IMR-90 (cell line): Measurements from ENCODE around the gene FOSL1. TPM values are rescaled to one million over a fixed set of nuclear protein-coding genes. Genes with fewer than 3 reads are reported as not detected.

Experiments used
- ATAC-seq: fragments of 200-7000 bp; cut with Tn5 transposase; 2 replicates; pipeline ENCODE4 v1.9.1; 2020; ENCODE audit warnings: low read depth, mild to moderate bottlenecking, moderate library complexity
- BruUV-seq: library from RNA; stranded (reverse); fragments of 400-500 nt; replicated peaks from 2 replicates; lab custom pipeline; 2021; lab: Mats Ljungman, UMichigan
- CTCF ChIA-PET: fragments of 300-600 bp; formaldehyde crosslinking; extraction: SDS; loops from one replicate; lab custom pipeline; 2021; ENCODE audit warnings: antibody characterized with exemption; lab: Yijun Ruan, JAX
- POLR2A ChIA-PET: fragments of 300-600 bp; sonication (Branson Sonifier 250); formaldehyde crosslinking; loops from one replicate; lab custom pipeline; 2022; ENCODE audit warnings: antibody characterized with exemption; ENCODE audit not compliant: unreplicated experiment; lab: Charles Lee
- DNase-seq: peaks from one replicate; pipeline ENCODE4 v3.0.0; 2013
- H2AFZ ChIP-seq: replicated peaks from 2 replicates; pipeline ENCODE3; 2013; ENCODE audit warnings: low read length, mild to moderate bottlenecking; ENCODE audit not compliant: poor library complexity
- H2AK5ac ChIP-seq: 2 replicates; pipeline ENCODE4 v1.6.1; 2013; ENCODE audit warnings: low read depth, low read length, inconsistent platforms
- H2AK9ac ChIP-seq: replicated peaks from 2 replicates; pipeline ENCODE3; 2013; ENCODE audit warnings: mild to moderate bottlenecking, low read depth, low read length, moderate library complexity; ENCODE audit not compliant: poor library complexity
- H2BK120ac ChIP-seq: 2 replicates; pipeline ENCODE4 v1.6.1; 2013; ENCODE audit warnings: low read depth, low read length, inconsistent platforms
- H2BK15ac ChIP-seq: 3 replicates; pipeline ENCODE4 v1.6.1; 2013; ENCODE audit warnings: low read depth, low read length, inconsistent platforms
- H2BK20ac ChIP-seq: 2 replicates; pipeline ENCODE4 v1.6.1; 2013; ENCODE audit warnings: low read depth, mild to moderate bottlenecking, inconsistent platforms, low read length, moderate library complexity
- H2BK5ac ChIP-seq: 2 replicates; pipeline ENCODE4 v1.6.1; 2013; ENCODE audit warnings: mild to moderate bottlenecking, low read depth, low read length, inconsistent platforms; ENCODE audit not compliant: poor library complexity, severe bottlenecking
- H3K14ac ChIP-seq: replicated peaks from 2 replicates; pipeline ENCODE4 v1.6.1; 2013; ENCODE audit warnings: low read depth, low read length, inconsistent platforms
- H3K18ac ChIP-seq: 2 replicates; pipeline ENCODE4 v1.6.1; 2013; ENCODE audit warnings: low read depth, low read length, control low read depth
- H3K23ac ChIP-seq: 2 replicates; pipeline ENCODE4 v1.6.1; 2013; ENCODE audit warnings: low read depth, low read length, inconsistent platforms
- H3K27ac ChIP-seq: 2 replicates; pipeline ENCODE4 v1.5.1; 2013; ENCODE audit warnings: mild to moderate bottlenecking, control low read depth, low read length; ENCODE audit not compliant: insufficient read depth
- H3K27me3 ChIP-seq: 2 replicates; pipeline ENCODE4 v1.6.1; 2013; ENCODE audit warnings: low read length; ENCODE audit not compliant: control insufficient read depth, insufficient read depth
- H3K36me3 ChIP-seq: 2 replicates; pipeline ENCODE4 v1.6.1; 2013; ENCODE audit warnings: low read length, mixed read lengths; ENCODE audit not compliant: control insufficient read depth, insufficient read depth
- H3K4ac ChIP-seq: 2 replicates; pipeline ENCODE4 v1.6.1; 2013; ENCODE audit warnings: low read depth, low read length, inconsistent platforms
- H3K4me1 ChIP-seq: 2 replicates; pipeline ENCODE4 v1.6.1; 2013; ENCODE audit warnings: low read length, mixed read lengths; ENCODE audit not compliant: control insufficient read depth, insufficient read depth
- H3K4me2 ChIP-seq: 2 replicates; pipeline ENCODE4 v1.6.1; 2013; ENCODE audit warnings: low read depth, mild to moderate bottlenecking, control low read depth, low read length, moderate library complexity
- H3K4me3 ChIP-seq: 2 replicates; pipeline ENCODE4 v1.5.1; 2013; ENCODE audit warnings: low read depth, mild to moderate bottlenecking, control low read depth, low read length, moderate library complexity; ENCODE audit not compliant: insufficient read depth
- H3K56ac ChIP-seq: 2 replicates; pipeline ENCODE4 v1.6.1; 2013; ENCODE audit warnings: low read length, inconsistent platforms; ENCODE audit not compliant: insufficient read depth; ENCODE audit errors: extremely low read depth
- H3K79me1 ChIP-seq, 2 experiments: 2 replicates each; pipeline ENCODE4 v1.6.1; 2013; ENCODE audit warnings: low read length in 2 of 2, inconsistent platforms in 1 of 2, low read depth in 1 of 2
- H3K9ac ChIP-seq: 2 replicates; pipeline ENCODE4 v1.6.1; 2013; ENCODE audit warnings: low read depth, low read length, control low read depth
- H3K9me1 ChIP-seq: 2 replicates; pipeline ENCODE4 v1.6.1; 2013; ENCODE audit warnings: low read length, inconsistent platforms; ENCODE audit not compliant: insufficient read depth
- H3K9me3 ChIP-seq: 2 replicates; pipeline ENCODE4 v1.6.1; 2013; ENCODE audit warnings: low read length; ENCODE audit not compliant: control insufficient read depth, insufficient read depth
- H4K20me1 ChIP-seq: 2 replicates; pipeline ENCODE4 v1.6.1; 2013; ENCODE audit warnings: low read length, inconsistent platforms; ENCODE audit not compliant: insufficient read depth
- H4K5ac ChIP-seq: 2 replicates; pipeline ENCODE4 v1.6.1; 2013; ENCODE audit warnings: mild to moderate bottlenecking, low read depth, low read length, control low read depth
- H4K8ac ChIP-seq, 2 experiments: 2 replicates each; pipeline ENCODE4 v1.6.1; 2013; ENCODE audit warnings: low read depth in 2 of 2, low read length in 2 of 2, control low read depth in 1 of 2, inconsistent platforms in 1 of 2
- H4K91ac ChIP-seq: 2 replicates; pipeline ENCODE4 v1.6.1; 2013; ENCODE audit warnings: low read depth, low read length, inconsistent platforms; ENCODE audit not compliant: insufficient read depth
- BHLHE40 ChIP-seq: fragments of 150-350 bp; IDR thresholded peaks from 2 replicates; pipeline ENCODE4 v1.6.1; 2016; ENCODE audit warnings: mild to moderate bottlenecking, low read depth, low read length
- FOS ChIP-seq: fragments of 150-350 bp; IDR thresholded peaks from 2 replicates; pipeline ENCODE4 v1.6.1; 2016; ENCODE audit warnings: low read depth, low read length
- MAFK ChIP-seq: IDR thresholded peaks from 2 replicates; pipeline ENCODE4 v1.6.1; 2012; ENCODE audit warnings: low read depth, low read length, improper control_type of control experiment
- MAZ ChIP-seq: IDR thresholded peaks from 2 replicates; pipeline ENCODE4 v1.6.1; 2012; ENCODE audit warnings: low read depth, mild to moderate bottlenecking, low read length, improper control_type of control experiment, moderate library complexity, borderline replicate concordance
- MXI1 ChIP-seq: IDR thresholded peaks from 2 replicates; pipeline ENCODE4 v1.6.1; 2012; ENCODE audit warnings: low read depth, mild to moderate bottlenecking, low read length, moderate library complexity, borderline replicate concordance
- NFE2L2 ChIP-seq: fragments of 150-350 bp; IDR thresholded peaks from 2 replicates; pipeline ENCODE4 v1.6.1; 2016; ENCODE audit warnings: low read depth, mild to moderate bottlenecking, low read length
- POLR2A ChIP-seq: IDR thresholded peaks from 2 replicates; pipeline ENCODE4 v1.6.1; 2012; ENCODE audit warnings: mild to moderate bottlenecking, low read depth, low read length
- RAD21 ChIP-seq: IDR thresholded peaks from 2 replicates; pipeline ENCODE4 v1.6.1; 2012; ENCODE audit warnings: low read length, improper control_type of control experiment
- RCOR1 ChIP-seq: IDR thresholded peaks from 2 replicates; pipeline ENCODE4 v1.6.1; 2012; ENCODE audit warnings: mild to moderate bottlenecking, low read length, improper control_type of control experiment; ENCODE audit not compliant: insufficient replicate concordance
- SMC3 ChIP-seq: fragments of 150-350 bp; IDR thresholded peaks from 2 replicates; pipeline ENCODE4 v1.6.1; 2016; ENCODE audit warnings: low read depth, mild to moderate bottlenecking, antibody characterized with exemption, low read length, moderate library complexity
- WGBS, 2 experiments: methylation state at CpG; one replicate each; pipeline versions ENCODE4 v1.1.5 to v1.1.7; 2013; ENCODE audit warnings: missing lambda C conversion rate in 2 of 2; ENCODE audit not compliant: insufficient read length in 1 of 2; ENCODE audit errors: extremely low coverage in 2 of 2; 5-methylcytosine and 5-hydroxymethylcytosine counted together
- dilution Hi-C: fragments of 300-500 bp; cut with HindIII; formaldehyde crosslinking; loops from one replicate; pipeline ENCODE4 v1.14.3; 2018; ENCODE audit warnings: low sequenced_read_pairs; ENCODE audit not compliant: unreplicated experiment
- in situ Hi-C: fragments of 300-500 bp; cut with MboI; formaldehyde crosslinking; loops from 3 replicates; pipeline ENCODE4 v1.14.3; 2019; ENCODE audit warnings: low sequenced_read_pairs, inconsistent platforms, mixed read lengths
- intact Hi-C: fragments of 100-400 bp; cut with micrococcal nuclease; formaldehyde crosslinking; loops from 2 replicates; pipeline ENCODE4 v1.10.0; 2022
- polyA plus RNA-seq, 3 experiments: library from polyadenylated mRNA; depleted of rRNA; stranded (reverse); fragments of >200 nt; gene quantifications; 2 replicates each; pipeline ENCODE4 v1.2.3, GENCODE V29; 2012; ENCODE audit warnings: low replicate concordance in 1 of 3
- total RNA-seq: library from RNA; depleted of rRNA; stranded (reverse); fragments of >200 nt; gene quantifications from 2 replicates; pipeline ENCODE4 v1.2.3, GENCODE V29; 2012
- TF ChIP-seq, protein P1 (sequence below): fragments of 150-350 bp; IDR thresholded peaks from 2 replicates; pipeline ENCODE4 v1.6.1; 2016; ENCODE audit warnings: low read depth, mild to moderate bottlenecking, low read length, moderate library complexity, borderline replicate concordance
- TF ChIP-seq, protein P2 (sequence below): conservative IDR thresholded peaks from 2 replicates; pipeline ENCODE4 v1.5.1; 2012; ENCODE audit warnings: mild to moderate bottlenecking, low read depth, low read length, improper control_type of control experiment

Gene FOSL1
- total and polyA plus RNA-seq, 2 of the 4 experiments (the other 2 are of a cell fraction), result 17.2 to 107 TPM

GRCh38 chr11:65870706-65871681 lies 29.2 kb downstream of the FOSL1 start:
- H4K91ac ChIP-seq, result peak overlapping the region; percentile 81; the same call in 1 of the 2 replicates
- peak overlapping the region; percentile 87 for H2AK5ac ChIP-seq
- H4K8ac ChIP-seq, result peak overlapping the region; percentile 73; a peak in 3 of 4 replicates
- H2AFZ ChIP-seq, result peak overlapping the region; percentile 76
- intact Hi-C loops, result no loop called here
- H2AK9ac ChIP-seq, result peak overlapping the region; percentile 99
- peak overlapping the region; percentile 96 for H3K4me2 ChIP-seq
- H3K23ac ChIP-seq, result peak overlapping the region; percentile 93
- TF ChIP-seq FOS (no peak), SMC3 (no peak), NFE2L2 (no peak), POLR2A (no peak; the same call in 1 of the 2 replicates), BHLHE40 (no peak), RCOR1 (no peak), MXI1 (no peak), RAD21 (no peak), MAZ (no peak), MAFK (no peak)
- TF ChIP-seq, protein P1, sequence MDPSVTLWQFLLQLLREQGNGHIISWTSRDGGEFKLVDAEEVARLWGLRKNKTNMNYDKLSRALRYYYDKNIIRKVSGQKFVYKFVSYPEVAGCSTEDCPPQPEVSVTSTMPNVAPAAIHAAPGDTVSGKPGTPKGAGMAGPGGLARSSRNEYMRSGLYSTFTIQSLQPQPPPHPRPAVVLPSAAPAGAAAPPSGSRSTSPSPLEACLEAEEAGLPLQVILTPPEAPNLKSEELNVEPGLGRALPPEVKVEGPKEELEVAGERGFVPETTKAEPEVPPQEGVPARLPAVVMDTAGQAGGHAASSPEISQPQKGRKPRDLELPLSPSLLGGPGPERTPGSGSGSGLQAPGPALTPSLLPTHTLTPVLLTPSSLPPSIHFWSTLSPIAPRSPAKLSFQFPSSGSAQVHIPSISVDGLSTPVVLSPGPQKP, result no peak
- TF ChIP-seq, protein P2, sequence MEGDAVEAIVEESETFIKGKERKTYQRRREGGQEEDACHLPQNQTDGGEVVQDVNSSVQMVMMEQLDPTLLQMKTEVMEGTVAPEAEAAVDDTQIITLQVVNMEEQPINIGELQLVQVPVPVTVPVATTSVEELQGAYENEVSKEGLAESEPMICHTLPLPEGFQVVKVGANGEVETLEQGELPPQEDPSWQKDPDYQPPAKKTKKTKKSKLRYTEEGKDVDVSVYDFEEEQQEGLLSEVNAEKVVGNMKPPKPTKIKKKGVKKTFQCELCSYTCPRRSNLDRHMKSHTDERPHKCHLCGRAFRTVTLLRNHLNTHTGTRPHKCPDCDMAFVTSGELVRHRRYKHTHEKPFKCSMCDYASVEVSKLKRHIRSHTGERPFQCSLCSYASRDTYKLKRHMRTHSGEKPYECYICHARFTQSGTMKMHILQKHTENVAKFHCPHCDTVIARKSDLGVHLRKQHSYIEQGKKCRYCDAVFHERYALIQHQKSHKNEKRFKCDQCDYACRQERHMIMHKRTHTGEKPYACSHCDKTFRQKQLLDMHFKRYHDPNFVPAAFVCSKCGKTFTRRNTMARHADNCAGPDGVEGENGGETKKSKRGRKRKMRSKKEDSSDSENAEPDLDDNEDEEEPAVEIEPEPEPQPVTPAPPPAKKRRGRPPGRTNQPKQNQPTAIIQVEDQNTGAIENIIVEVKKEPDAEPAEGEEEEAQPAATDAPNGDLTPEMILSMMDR, result no peak
- ChIA-PET POLR2A (interaction anchor here (0.5 to 1.4 kb wide), 7 partner anchors 8 to 19 kb away, joined by 3 to 7 read pairs (median 4); partner anchors contain the start of genes CCDC85B and FIBP), CTCF (interaction anchor here (1.2 to 2.1 kb wide), 2 partner anchors 14 to 17 kb away, joined by 8 to 9 read pairs; partner anchors contain the start of gene FIBP)
- peaks cover 35% of the 10 kb centered on the region for H4K20me1 ChIP-seq
- no peak overlapping the region; the same call in 1 of the 2 replicates for H3K18ac ChIP-seq
- no peaks in the 10 kb centered on the region for H3K9me3 ChIP-seq
- no peaks in the 10 kb centered on the region for H3K27me3 ChIP-seq
- BruUV-seq, result no TSS peak
- H4K5ac ChIP-seq, result peak overlapping the region; percentile 33; the same call in 1 of the 2 replicates
- peak overlapping the region; percentile 89 for H3K4me3 ChIP-seq
- H3K27ac ChIP-seq, result peak overlapping the region; percentile 98
- peaks cover 14% of the 10 kb centered on the region for H3K4me1 ChIP-seq
- peak overlapping the region; percentile 98 for H3K9ac ChIP-seq
- peaks cover 49% of the 10 kb centered on the region for H3K36me3 ChIP-seq
- dilution Hi-C loops, result no loop called here
- 82% methylated on average over 6 of the region's 24 CpGs; no CpG with 5 or more reads in 1 of the 2 experiments for WGBS, 2 experiments
- in situ Hi-C loops, result no loop called here
- H2BK120ac ChIP-seq, result no peak overlapping the region
- H3K4ac ChIP-seq, result peak overlapping the region; percentile 97
- peaks cover 18 to 62% of the 10 kb centered on the region in 2 experiments for H3K79me1 ChIP-seq
- H3K56ac ChIP-seq, result 0 out of 2 replicates have a peak overlapping the region, but pooled peaks have one; percentile 88
- ATAC-seq (no peak), DNase-seq (no peak)
- peak overlapping the region; percentile 97 for H3K14ac ChIP-seq
- peak overlapping the region; percentile 97 for H2BK5ac ChIP-seq
- H2BK20ac ChIP-seq, result no peak overlapping the region
- 0 out of 2 replicates have a peak, but pooled peaks cover 5% of the 10 kb centered on the region for H3K9me1 ChIP-seq
- H2BK15ac ChIP-seq, result no peak overlapping the region
